PFSK-1 (cell line): ENCODE results near the gene KIAA0825.

Experiments used
- FOXP2 ChIP-seq: optimal IDR thresholded peaks from 2 replicates; pipeline ENCODE3; 2011; ENCODE audit warnings: borderline replicate concordance, control low read depth, inconsistent platforms; ENCODE audit not compliant: insufficient read depth; ENCODE audit errors: extremely low read length, extremely low read depth
- POLR2AphosphoS5 ChIP-seq: IDR thresholded peaks from 2 replicates; pipeline ENCODE4 v1.6.1; 2012; ENCODE audit warnings: low read depth, mild to moderate bottlenecking, control low read depth, low read length, moderate library complexity
- SIN3A ChIP-seq: IDR thresholded peaks from 2 replicates; pipeline ENCODE4 v1.6.1; 2012; ENCODE audit warnings: mild to moderate bottlenecking, low read length, moderate library complexity, borderline replicate concordance; ENCODE audit not compliant: insufficient read depth
- TAF1 ChIP-seq: IDR thresholded peaks from 2 replicates; pipeline ENCODE4 v1.6.1; 2012; ENCODE audit warnings: low read length, control low read depth, borderline replicate concordance; ENCODE audit not compliant: insufficient read depth
- TF ChIP-seq, protein P1 (sequence below), 2 experiments: IDR thresholded peaks; 2 replicates each; pipeline versions ENCODE4 v1.6.1 to v1.8.0; 2011 to 2012; ENCODE audit warnings: low read depth in 2 of 2, low read length in 2 of 2, control low read depth in 1 of 2, inconsistent platforms in 1 of 2, mild to moderate bottlenecking in 1 of 2, moderate library complexity in 1 of 2; ENCODE audit not compliant: insufficient read depth in 1 of 2

Gene KIAA0825

DNA sequence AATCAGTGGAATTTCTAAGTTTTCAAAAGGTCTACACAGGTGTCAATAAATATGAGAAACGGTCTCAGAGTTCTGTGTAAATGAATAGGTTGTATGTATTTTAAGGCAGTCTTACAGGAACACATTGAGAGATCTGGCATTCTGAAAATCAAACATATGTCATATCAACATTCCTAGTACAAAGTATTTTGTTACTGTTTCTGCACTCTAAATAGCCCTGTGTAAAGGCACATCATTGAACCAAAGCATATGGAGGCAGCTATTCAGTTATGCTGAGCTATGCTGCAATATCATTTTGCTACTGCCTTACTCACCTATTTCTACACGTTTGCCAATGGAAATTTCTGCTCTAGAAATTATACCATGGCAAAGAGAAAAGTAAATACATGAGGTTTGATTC lies 379.1 kb downstream of the KIAA0825 start:
- TF ChIP-seq, protein P1, sequence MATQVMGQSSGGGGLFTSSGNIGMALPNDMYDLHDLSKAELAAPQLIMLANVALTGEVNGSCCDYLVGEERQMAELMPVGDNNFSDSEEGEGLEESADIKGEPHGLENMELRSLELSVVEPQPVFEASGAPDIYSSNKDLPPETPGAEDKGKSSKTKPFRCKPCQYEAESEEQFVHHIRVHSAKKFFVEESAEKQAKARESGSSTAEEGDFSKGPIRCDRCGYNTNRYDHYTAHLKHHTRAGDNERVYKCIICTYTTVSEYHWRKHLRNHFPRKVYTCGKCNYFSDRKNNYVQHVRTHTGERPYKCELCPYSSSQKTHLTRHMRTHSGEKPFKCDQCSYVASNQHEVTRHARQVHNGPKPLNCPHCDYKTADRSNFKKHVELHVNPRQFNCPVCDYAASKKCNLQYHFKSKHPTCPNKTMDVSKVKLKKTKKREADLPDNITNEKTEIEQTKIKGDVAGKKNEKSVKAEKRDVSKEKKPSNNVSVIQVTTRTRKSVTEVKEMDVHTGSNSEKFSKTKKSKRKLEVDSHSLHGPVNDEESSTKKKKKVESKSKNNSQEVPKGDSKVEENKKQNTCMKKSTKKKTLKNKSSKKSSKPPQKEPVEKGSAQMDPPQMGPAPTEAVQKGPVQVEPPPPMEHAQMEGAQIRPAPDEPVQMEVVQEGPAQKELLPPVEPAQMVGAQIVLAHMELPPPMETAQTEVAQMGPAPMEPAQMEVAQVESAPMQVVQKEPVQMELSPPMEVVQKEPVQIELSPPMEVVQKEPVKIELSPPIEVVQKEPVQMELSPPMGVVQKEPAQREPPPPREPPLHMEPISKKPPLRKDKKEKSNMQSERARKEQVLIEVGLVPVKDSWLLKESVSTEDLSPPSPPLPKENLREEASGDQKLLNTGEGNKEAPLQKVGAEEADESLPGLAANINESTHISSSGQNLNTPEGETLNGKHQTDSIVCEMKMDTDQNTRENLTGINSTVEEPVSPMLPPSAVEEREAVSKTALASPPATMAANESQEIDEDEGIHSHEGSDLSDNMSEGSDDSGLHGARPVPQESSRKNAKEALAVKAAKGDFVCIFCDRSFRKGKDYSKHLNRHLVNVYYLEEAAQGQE (IDR thresholded peaks at IDR 0.05; ENCODE audit: insufficient read depth in 1 of 2, low read depth in 2 of 2, low read length in 2 of 2) = no peak
- TF ChIP-seq SIN3A = no peak
- TF ChIP-seq TAF1 = no peak
- no peak for TF ChIP-seq POLR2AphosphoS5
- TF ChIP-seq FOXP2 = no peak

DNA sequence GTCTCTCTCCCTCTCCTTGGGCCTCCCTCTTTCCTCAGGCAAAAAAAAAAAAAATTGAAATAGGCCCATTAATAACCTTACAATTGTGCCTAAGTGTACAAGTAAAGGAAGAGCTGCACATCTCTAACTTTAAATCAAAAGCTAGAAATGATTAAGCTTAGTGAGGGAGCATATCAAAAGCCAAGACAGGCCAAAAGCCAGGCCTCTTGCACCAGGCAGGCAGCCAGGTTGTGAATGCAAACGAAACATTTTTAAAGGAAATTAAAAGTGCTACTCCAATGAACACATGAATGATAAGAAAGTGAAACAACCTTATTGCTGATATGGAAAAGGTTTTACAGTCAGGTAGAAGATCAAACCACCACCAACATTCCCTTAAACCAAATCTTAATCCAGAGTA lies 383.4 kb downstream of the KIAA0825 start:
- TF ChIP-seq FOXP2 (no peak), POLR2AphosphoS5 (no peak), SIN3A (no peak), TAF1 (no peak)
- TF ChIP-seq, protein P1 (IDR thresholded peaks at IDR 0.05; ENCODE audit: insufficient read depth in 1 of 2, low read depth in 2 of 2, low read length in 2 of 2) = no peak

DNA sequence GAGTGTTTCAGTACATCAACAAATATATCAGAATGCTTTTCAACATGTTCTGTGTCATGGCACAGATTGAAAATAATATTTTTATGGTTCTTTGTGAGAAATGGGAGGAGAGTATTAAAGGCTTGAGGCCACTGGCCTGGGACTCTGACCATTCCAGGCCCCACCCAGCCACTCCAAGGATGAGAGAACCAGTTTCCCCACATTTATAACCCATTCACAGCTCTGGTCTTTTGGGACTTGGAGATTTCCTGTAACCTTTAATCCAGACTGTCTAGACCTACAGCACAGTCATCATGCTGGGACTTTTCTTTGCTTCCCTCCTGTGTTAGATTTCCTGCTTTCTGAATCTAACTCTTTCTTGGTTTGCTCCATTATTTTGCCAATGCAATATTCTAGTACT lies 389.6 kb downstream of the KIAA0825 start:
- TF ChIP-seq TAF1 (no peak), POLR2AphosphoS5 (no peak), SIN3A (no peak), FOXP2 (no peak)
- TF ChIP-seq, protein P1 (IDR thresholded peaks at IDR 0.05; ENCODE audit: insufficient read depth in 1 of 2, low read depth in 2 of 2, low read length in 2 of 2) = no peak

DNA sequence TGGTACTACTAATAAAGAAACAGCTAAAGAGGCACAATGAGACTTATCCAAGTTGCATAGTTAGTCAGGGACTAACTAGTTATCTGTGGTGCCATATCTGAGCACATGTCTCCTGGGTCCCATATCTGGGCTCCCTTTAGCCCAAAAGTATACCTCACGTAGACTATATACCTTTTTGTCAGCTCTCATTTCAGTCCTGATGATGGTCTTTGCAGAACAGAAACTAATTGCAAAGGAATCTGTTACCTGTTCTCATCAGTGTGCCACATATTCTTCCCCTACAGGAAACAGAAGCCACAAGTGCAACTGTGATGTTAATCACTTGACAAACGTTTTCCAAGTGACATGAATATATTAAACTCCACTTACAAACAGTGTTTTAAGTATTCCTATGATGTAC lies 395.2 kb downstream of the KIAA0825 start:
- TF ChIP-seq SIN3A (no peak), TAF1 (no peak)

DNA sequence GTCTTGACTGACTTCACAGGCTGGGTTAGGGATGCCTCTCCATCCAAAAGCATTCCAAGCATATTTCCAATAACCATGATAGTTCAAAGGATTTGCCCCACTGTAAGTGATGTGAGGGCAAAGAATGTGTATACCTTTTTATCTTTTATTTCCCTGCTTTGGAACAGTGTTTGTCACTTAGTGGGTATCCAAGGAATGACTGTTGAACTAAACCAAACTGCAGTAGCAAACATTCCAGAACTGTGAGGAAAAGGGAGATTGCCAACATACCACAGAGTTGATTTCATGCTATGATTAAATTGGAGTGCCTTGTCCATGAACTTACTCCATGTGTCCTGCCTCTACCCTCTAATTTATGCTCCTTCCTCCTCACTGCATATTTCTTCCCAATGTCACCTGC lies 400.0 kb downstream of the KIAA0825 start:
- TF ChIP-seq SIN3A (no peak), FOXP2 (no peak), POLR2AphosphoS5 (no peak), TAF1 (no peak)
- TF ChIP-seq, protein P1 (IDR thresholded peaks at IDR 0.05; ENCODE audit: insufficient read depth in 1 of 2, low read depth in 2 of 2, low read length in 2 of 2) = no peak
